ENCODE measurements around the gene ATXN1. TPM values are rescaled to one million over a fixed set of nuclear protein-coding genes. Genes with fewer than 3 reads are reported as not detected.

ATXN1 gene
- polyA plus RNA-seq, 4 donors = 4.6 to 16.5 (median 5.9) TPM

GRCh38 chr6:16595514-16596120 is 165.6 kb downstream of the ATXN1 start:
- DNase-seq (no peak), FAIRE-seq (no peak)
- Histone ChIP-seq H3K27ac (ENCODE audit: low read depth in 1 of 3, low read length in 2 of 3) (no peak overlapping the region), H3K4me3 (ENCODE audit: low read depth in 1 of 3, low read length in 3 of 3) (no peak overlapping the region), H3K27me3 (ENCODE audit: control insufficient read depth in 3 of 3, insufficient read depth in 3 of 3, low read length in 3 of 3) (no peaks in the 10 kb centered on the region), H3K9me3 (ENCODE audit: control insufficient read depth in 2 of 2, insufficient read depth in 1 of 2, low read depth in 1 of 2, low read length in 1 of 2) (no peaks in the 10 kb centered on the region), H3K36me3 (ENCODE audit: control insufficient read depth in 3 of 3, insufficient read depth in 2 of 3, low read depth in 1 of 3, low read length in 3 of 3) (peaks cover 0 to 14% (median 0%) of the 10 kb centered on the region in 3 donors), H3K4me1 (ENCODE audit: control insufficient read depth in 3 of 3, insufficient read depth in 2 of 3, low read depth in 1 of 3, low read length in 2 of 3) (no peaks in the 10 kb centered on the region)
- 81 to 90% (median 84%) methylated on average over 8 of the region's 8 CpGs for WGBS, 3 donors

GRCh38 chr6:16594849-16595248 is 166.4 kb downstream of the ATXN1 start:
- Histone ChIP-seq H3K4me1 (ENCODE audit: control insufficient read depth in 3 of 3, insufficient read depth in 2 of 3, low read depth in 1 of 3, low read length in 2 of 3) (no peaks in the 10 kb centered on the region), H3K9me3 (ENCODE audit: control insufficient read depth in 2 of 2, insufficient read depth in 1 of 2, low read depth in 1 of 2, low read length in 1 of 2) (no peaks in the 10 kb centered on the region), H3K4me3 (ENCODE audit: low read depth in 1 of 3, low read length in 3 of 3) (no peak overlapping the region), H3K27me3 (ENCODE audit: control insufficient read depth in 3 of 3, insufficient read depth in 3 of 3, low read length in 3 of 3) (no peaks in the 10 kb centered on the region), H3K27ac (ENCODE audit: low read depth in 1 of 3, low read length in 2 of 3) (no peak overlapping the region), H3K36me3 (ENCODE audit: control insufficient read depth in 3 of 3, insufficient read depth in 2 of 3, low read depth in 1 of 3, low read length in 3 of 3) (peaks cover 0 to 14% (median 0%) of the 10 kb centered on the region in 3 donors)
- DNase-seq (no peak), FAIRE-seq (no peak)
- 85 to 95% (median 91%) methylated on average over 5 of the region's 5 CpGs for WGBS, 3 donors

GRCh38 chr6:16592223-16592911 is 168.9 kb downstream of the ATXN1 start:
- Histone ChIP-seq H3K9me3 (ENCODE audit: control insufficient read depth in 2 of 2, insufficient read depth in 1 of 2, low read depth in 1 of 2, low read length in 1 of 2) (no peaks in the 10 kb centered on the region), H3K4me1 (ENCODE audit: control insufficient read depth in 3 of 3, insufficient read depth in 2 of 3, low read depth in 1 of 3, low read length in 2 of 3) (no peaks in the 10 kb centered on the region), H3K27ac (ENCODE audit: low read depth in 1 of 3, low read length in 2 of 3) (no peak overlapping the region), H3K27me3 (ENCODE audit: control insufficient read depth in 3 of 3, insufficient read depth in 3 of 3, low read length in 3 of 3) (no peaks in the 10 kb centered on the region), H3K36me3 (ENCODE audit: control insufficient read depth in 3 of 3, insufficient read depth in 2 of 3, low read depth in 1 of 3, low read length in 3 of 3) (peaks cover 0 to 8% (median 0%) of the 10 kb centered on the region in 3 donors), H3K4me3 (ENCODE audit: low read depth in 1 of 3, low read length in 3 of 3) (no peak overlapping the region)
- FAIRE-seq (no peak), DNase-seq (no peak)
- 92 to 94% (median 92%) methylated on average over 12 of the region's 12 CpGs for WGBS, 3 donors

- Histone ChIP-seq H3K4me3 (ENCODE audit: low read depth in 1 of 3, low read length in 3 of 3) (no peak overlapping the region), H3K27me3 (ENCODE audit: control insufficient read depth in 3 of 3, insufficient read depth in 3 of 3, low read length in 3 of 3) (no peaks in the 10 kb centered on the region), H3K36me3 (ENCODE audit: control insufficient read depth in 3 of 3, insufficient read depth in 2 of 3, low read depth in 1 of 3, low read length in 3 of 3) (peaks cover 0 to 4% (median 0%) of the 10 kb centered on the region in 3 donors), H3K4me1 (ENCODE audit: control insufficient read depth in 3 of 3, insufficient read depth in 2 of 3, low read depth in 1 of 3, low read length in 2 of 3) (no peaks in the 10 kb centered on the region), H3K27ac (ENCODE audit: low read depth in 1 of 3, low read length in 2 of 3) (no peak overlapping the region), H3K9me3 (ENCODE audit: control insufficient read depth in 2 of 2, insufficient read depth in 1 of 2, low read depth in 1 of 2, low read length in 1 of 2) (no peaks in the 10 kb centered on the region)
- WGBS, 3 donors = 72 to 86% (median 81%) methylated on average over 11 of the region's 11 CpGs
- FAIRE-seq (no peak), DNase-seq (no peak)
Measured at GRCh38 chr6:16591396-16592222, 169.7 kb downstream of the ATXN1 start.

- no peaks in the 10 kb centered on the region for H3K27me3 ChIP-seq (ENCODE audit: control insufficient read depth in 3 of 3, insufficient read depth in 3 of 3, low read length in 3 of 3)
- H3K4me3 ChIP-seq (ENCODE audit: low read depth in 1 of 3, low read length in 3 of 3) = peak overlapping the region in 1 of 3 donors; percentile 24
- no peak overlapping the region for H3K27ac ChIP-seq (ENCODE audit: low read depth in 1 of 3, low read length in 2 of 3)
- WGBS, 3 donors = 43 to 85% (median 56%) methylated on average over 6 of the region's 6 CpGs
- no peaks in the 10 kb centered on the region for H3K9me3 ChIP-seq (ENCODE audit: control insufficient read depth in 2 of 2, insufficient read depth in 1 of 2, low read depth in 1 of 2, low read length in 1 of 2)
- peaks cover 0 to 3% (median 0%) of the 10 kb centered on the region in 3 donors for H3K4me1 ChIP-seq (ENCODE audit: control insufficient read depth in 3 of 3, insufficient read depth in 2 of 3, low read depth in 1 of 3, low read length in 2 of 3)
- FAIRE-seq (no peak), DNase-seq (peak in 1 of 2 donors; percentile 17)
- peaks cover 0 to 10% (median 0%) of the 10 kb centered on the region in 3 donors for H3K36me3 ChIP-seq (ENCODE audit: control insufficient read depth in 3 of 3, insufficient read depth in 2 of 3, low read depth in 1 of 3, low read length in 3 of 3)
Measured at GRCh38 chr6:16585805-16586204, 175.5 kb downstream of the ATXN1 start.

GRCh38 chr6:16583144-16583762 is 178.0 kb downstream of the ATXN1 start:
- Histone ChIP-seq H3K27me3 (ENCODE audit: control insufficient read depth in 3 of 3, insufficient read depth in 3 of 3, low read length in 3 of 3) (no peaks in the 10 kb centered on the region), H3K9me3 (ENCODE audit: control insufficient read depth in 2 of 2, insufficient read depth in 1 of 2, low read depth in 1 of 2, low read length in 1 of 2) (no peaks in the 10 kb centered on the region), H3K4me3 (ENCODE audit: low read depth in 1 of 3, low read length in 3 of 3) (peak overlapping the region in 1 of 3 donors; percentile 27), H3K27ac (ENCODE audit: low read depth in 1 of 3, low read length in 2 of 3) (peak overlapping the region in 2 of 3 donors; percentile 65 to 66), H3K36me3 (ENCODE audit: control insufficient read depth in 3 of 3, insufficient read depth in 2 of 3, low read depth in 1 of 3, low read length in 3 of 3) (peaks cover 0 to 10% (median 0%) of the 10 kb centered on the region in 3 donors), H3K4me1 (ENCODE audit: control insufficient read depth in 3 of 3, insufficient read depth in 2 of 3, low read depth in 1 of 3, low read length in 2 of 3) (peaks cover 0 to 3% (median 0%) of the 10 kb centered on the region in 3 donors)
- 15 to 57% (median 27%) methylated on average over 12 of the region's 12 CpGs for WGBS, 3 donors
- no peak for FAIRE-seq
- peak in 1 of 2 donors; percentile 80 for DNase-seq

- DNase-seq (peak in 1 of 2 donors; percentile 2), FAIRE-seq (no peak)
- no peaks in the 10 kb centered on the region for H3K27me3 ChIP-seq (ENCODE audit: control insufficient read depth in 3 of 3, insufficient read depth in 3 of 3, low read length in 3 of 3)
- H3K4me3 ChIP-seq (ENCODE audit: low read depth in 1 of 3, low read length in 3 of 3) = no peak overlapping the region
- peaks cover 0 to 3% (median 0%) of the 10 kb centered on the region in 3 donors for H3K4me1 ChIP-seq (ENCODE audit: control insufficient read depth in 3 of 3, insufficient read depth in 2 of 3, low read depth in 1 of 3, low read length in 2 of 3)
- 85 to 86% (median 85%) methylated on average over 3 of the region's 3 CpGs for WGBS, 3 donors
- H3K9me3 ChIP-seq (ENCODE audit: control insufficient read depth in 2 of 2, insufficient read depth in 1 of 2, low read depth in 1 of 2, low read length in 1 of 2) = no peaks in the 10 kb centered on the region
- peaks cover 0 to 10% (median 0%) of the 10 kb centered on the region in 3 donors for H3K36me3 ChIP-seq (ENCODE audit: control insufficient read depth in 3 of 3, insufficient read depth in 2 of 3, low read depth in 1 of 3, low read length in 3 of 3)
- H3K27ac ChIP-seq (ENCODE audit: low read depth in 1 of 3, low read length in 2 of 3) = peak overlapping the region in 1 of 3 donors; percentile 65
Measured at GRCh38 chr6:16582446-16583143, 178.7 kb downstream of the ATXN1 start.

All from small intestine (tissue), 7 donors.